Neural progenitor cell (in vitro differentiated cells): Measurements from ENCODE around the gene KIF2C.

ENCODE experiments used
- EZH2 ChIP-seq: fragments of 200-600 bp; sonication (generic); IDR thresholded peaks from 2 replicates; pipeline ENCODE4 v1.6.1; 2017; ENCODE audit warnings: antibody characterized with exemption, mild to moderate bottlenecking, moderate library complexity
- EZH2phosphoT487 ChIP-seq: fragments of 200-600 bp; sonication (generic); IDR thresholded peaks from 2 replicates; pipeline ENCODE4 v1.6.1; 2017; ENCODE audit warnings: antibody characterized with exemption
- TF ChIP-seq, protein P1 (sequence below): fragments of 200-600 bp; sonication (generic); IDR thresholded peaks from 2 replicates; pipeline ENCODE4 v1.5.1; 2017; ENCODE audit warnings: antibody characterized with exemption, mild to moderate bottlenecking

DNA sequence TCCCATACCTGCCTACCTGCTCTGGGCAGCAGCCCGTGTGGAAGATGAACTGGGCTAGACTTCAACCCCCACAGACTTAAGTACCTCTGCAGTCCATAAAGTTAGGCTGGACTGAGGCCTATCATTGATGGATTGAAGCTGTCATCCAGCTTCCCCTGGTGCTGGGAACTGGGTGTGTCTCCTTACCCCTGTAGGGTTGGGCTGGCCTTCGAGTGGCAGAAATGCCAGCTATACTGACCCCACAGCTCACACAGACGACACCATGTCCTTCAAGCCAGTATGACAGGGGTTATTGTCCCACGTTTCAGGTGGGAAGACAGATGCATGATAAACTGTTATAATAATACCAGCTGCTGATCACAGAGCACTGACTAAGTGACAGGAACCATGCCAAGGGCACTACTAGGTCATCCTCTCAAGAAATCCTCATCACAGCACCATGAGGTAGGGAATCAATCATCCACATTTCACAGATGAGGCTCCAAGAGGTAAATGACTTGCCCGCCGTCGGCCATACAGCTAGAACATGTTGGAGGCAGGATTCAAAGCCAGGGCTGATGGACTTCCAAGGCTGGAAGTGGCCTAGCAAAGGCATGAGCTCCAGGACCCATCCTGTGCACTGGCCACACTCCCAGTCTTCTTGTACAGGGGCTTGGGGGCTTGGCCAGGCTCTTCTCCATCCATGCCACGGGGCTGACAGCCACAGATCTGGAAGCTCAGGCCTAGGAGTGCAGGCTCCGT, 48.7 kb downstream of the KIF2C start, which contains the start of gene BEST4:
- TF ChIP-seq, protein P1, sequence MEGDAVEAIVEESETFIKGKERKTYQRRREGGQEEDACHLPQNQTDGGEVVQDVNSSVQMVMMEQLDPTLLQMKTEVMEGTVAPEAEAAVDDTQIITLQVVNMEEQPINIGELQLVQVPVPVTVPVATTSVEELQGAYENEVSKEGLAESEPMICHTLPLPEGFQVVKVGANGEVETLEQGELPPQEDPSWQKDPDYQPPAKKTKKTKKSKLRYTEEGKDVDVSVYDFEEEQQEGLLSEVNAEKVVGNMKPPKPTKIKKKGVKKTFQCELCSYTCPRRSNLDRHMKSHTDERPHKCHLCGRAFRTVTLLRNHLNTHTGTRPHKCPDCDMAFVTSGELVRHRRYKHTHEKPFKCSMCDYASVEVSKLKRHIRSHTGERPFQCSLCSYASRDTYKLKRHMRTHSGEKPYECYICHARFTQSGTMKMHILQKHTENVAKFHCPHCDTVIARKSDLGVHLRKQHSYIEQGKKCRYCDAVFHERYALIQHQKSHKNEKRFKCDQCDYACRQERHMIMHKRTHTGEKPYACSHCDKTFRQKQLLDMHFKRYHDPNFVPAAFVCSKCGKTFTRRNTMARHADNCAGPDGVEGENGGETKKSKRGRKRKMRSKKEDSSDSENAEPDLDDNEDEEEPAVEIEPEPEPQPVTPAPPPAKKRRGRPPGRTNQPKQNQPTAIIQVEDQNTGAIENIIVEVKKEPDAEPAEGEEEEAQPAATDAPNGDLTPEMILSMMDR = no peak
- TF ChIP-seq EZH2 (no peak), EZH2phosphoT487 (no peak)
